ENCODE results near the gene APOBEC3F.

The APOBEC3F gene

DNA sequence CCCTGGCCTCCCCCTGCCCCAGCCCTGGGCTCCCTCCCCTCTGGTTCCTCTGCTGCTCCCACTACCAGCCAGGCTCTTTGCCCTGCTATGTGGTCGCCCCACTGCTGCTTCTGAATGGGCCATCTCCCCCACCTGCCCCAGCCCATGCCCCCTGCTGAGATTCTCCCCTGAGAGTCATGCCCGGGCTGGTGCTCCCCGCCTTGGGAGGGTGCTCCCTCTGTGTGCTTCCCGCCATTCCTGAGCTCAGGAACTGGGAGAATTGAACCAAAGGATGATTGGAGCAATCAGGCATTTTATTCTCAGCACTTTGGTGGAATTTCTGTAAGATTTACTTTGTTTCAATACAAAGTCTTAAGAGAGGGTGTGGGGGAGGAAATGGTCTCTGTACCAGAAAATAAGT lies 12.9 kb upstream of the APOBEC3F start:
- Histone ChIP-seq H3K79me2 (ENCODE audit: insufficient read depth, low read length) (no peaks in the 10 kb centered on the region), H3K27ac (ENCODE audit: low read depth, low read length, poor library complexity, severe bottlenecking) (no peak overlapping the region), H3K4me2 (ENCODE audit: low read length) (no peak overlapping the region), H4K20me1 (ENCODE audit: insufficient read depth, low read length) (no peaks in the 10 kb centered on the region), H3K9me3 (ENCODE audit: low read length) (no peaks in the 10 kb centered on the region), H3K4me1 (ENCODE audit: insufficient read depth, low read length, severe bottlenecking) (no peaks in the 10 kb centered on the region), H2AFZ (ENCODE audit: low read length) (no peak overlapping the region), H3K36me3 (ENCODE audit: insufficient read depth, low read length) (no peaks in the 10 kb centered on the region), H3K4me3 (ENCODE audit: low read depth, low read length, poor library complexity, severe bottlenecking) (no peak overlapping the region), H3K27me3 (ENCODE audit: insufficient read depth, low read length) (no peaks in the 10 kb centered on the region), H3F3A (ENCODE audit: insufficient read depth, low read length) (no peaks in the 10 kb centered on the region), H3K9me2 (ENCODE audit: low read depth, low read length) (no peaks in the 10 kb centered on the region), H3K9ac (ENCODE audit: low read length) (no peak overlapping the region)
- TF ChIP-seq, protein P1, sequence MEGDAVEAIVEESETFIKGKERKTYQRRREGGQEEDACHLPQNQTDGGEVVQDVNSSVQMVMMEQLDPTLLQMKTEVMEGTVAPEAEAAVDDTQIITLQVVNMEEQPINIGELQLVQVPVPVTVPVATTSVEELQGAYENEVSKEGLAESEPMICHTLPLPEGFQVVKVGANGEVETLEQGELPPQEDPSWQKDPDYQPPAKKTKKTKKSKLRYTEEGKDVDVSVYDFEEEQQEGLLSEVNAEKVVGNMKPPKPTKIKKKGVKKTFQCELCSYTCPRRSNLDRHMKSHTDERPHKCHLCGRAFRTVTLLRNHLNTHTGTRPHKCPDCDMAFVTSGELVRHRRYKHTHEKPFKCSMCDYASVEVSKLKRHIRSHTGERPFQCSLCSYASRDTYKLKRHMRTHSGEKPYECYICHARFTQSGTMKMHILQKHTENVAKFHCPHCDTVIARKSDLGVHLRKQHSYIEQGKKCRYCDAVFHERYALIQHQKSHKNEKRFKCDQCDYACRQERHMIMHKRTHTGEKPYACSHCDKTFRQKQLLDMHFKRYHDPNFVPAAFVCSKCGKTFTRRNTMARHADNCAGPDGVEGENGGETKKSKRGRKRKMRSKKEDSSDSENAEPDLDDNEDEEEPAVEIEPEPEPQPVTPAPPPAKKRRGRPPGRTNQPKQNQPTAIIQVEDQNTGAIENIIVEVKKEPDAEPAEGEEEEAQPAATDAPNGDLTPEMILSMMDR (IDR thresholded peaks at IDR 0.05; ENCODE audit: low read length), result no peak
- no peak for TF ChIP-seq EZH2 (IDR thresholded peaks at IDR 0.05; ENCODE audit: borderline replicate concordance, low read length)

DNA sequence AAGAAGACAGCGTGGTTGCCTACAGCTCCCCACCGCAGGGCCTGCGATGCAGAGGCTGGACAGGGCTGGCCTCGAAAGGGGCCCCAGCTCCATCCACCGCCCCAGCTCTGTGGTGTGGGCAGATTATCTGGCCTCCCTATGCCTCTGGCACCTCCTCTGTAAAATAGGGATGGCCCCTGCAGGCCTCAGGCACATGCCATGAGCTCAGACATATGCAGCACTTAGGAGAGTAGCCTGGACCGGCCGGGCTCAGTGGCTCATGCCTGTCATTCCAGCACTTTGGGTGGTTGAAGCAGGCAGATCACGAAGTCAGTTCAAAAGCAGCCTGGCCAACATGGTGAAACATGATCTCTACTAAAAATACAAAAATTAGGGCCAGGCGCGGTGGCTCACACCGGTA lies 12.4 kb upstream of the APOBEC3F start:
- Histone ChIP-seq H3K9ac (ENCODE audit: low read length) (no peak overlapping the region), H2AFZ (ENCODE audit: low read length) (no peak overlapping the region), H3K36me3 (ENCODE audit: insufficient read depth, low read length) (no peaks in the 10 kb centered on the region), H3K27me3 (ENCODE audit: insufficient read depth, low read length) (no peaks in the 10 kb centered on the region), H3K9me3 (ENCODE audit: low read length) (no peaks in the 10 kb centered on the region), H3K4me3 (ENCODE audit: low read depth, low read length, poor library complexity, severe bottlenecking) (no peak overlapping the region), H3K4me1 (ENCODE audit: insufficient read depth, low read length, severe bottlenecking) (no peaks in the 10 kb centered on the region), H3K9me2 (ENCODE audit: low read depth, low read length) (no peaks in the 10 kb centered on the region), H3K79me2 (ENCODE audit: insufficient read depth, low read length) (no peaks in the 10 kb centered on the region), H3F3A (ENCODE audit: insufficient read depth, low read length) (no peaks in the 10 kb centered on the region), H4K20me1 (ENCODE audit: insufficient read depth, low read length) (no peaks in the 10 kb centered on the region), H3K4me2 (ENCODE audit: low read length) (no peak overlapping the region), H3K27ac (ENCODE audit: low read depth, low read length, poor library complexity, severe bottlenecking) (no peak overlapping the region)
- TF ChIP-seq, protein P1 (IDR thresholded peaks at IDR 0.05; ENCODE audit: low read length), result no peak
- TF ChIP-seq EZH2 (IDR thresholded peaks at IDR 0.05; ENCODE audit: borderline replicate concordance, low read length), result no peak

GRCh38 chr22:39029227-39029626 lies 11.4 kb upstream of the APOBEC3F start:
- no peak overlapping the region for H3K4me3 ChIP-seq (ENCODE audit: low read depth, low read length, poor library complexity, severe bottlenecking)
- no peak overlapping the region for H3K4me2 ChIP-seq (ENCODE audit: low read length)
- H3K9me3 ChIP-seq (ENCODE audit: low read length), result no peaks in the 10 kb centered on the region
- no peaks in the 10 kb centered on the region for H3F3A ChIP-seq (ENCODE audit: insufficient read depth, low read length)
- no peak overlapping the region for H2AFZ ChIP-seq (ENCODE audit: low read length)
- no peaks in the 10 kb centered on the region for H3K79me2 ChIP-seq (ENCODE audit: insufficient read depth, low read length)
- no peaks in the 10 kb centered on the region for H3K36me3 ChIP-seq (ENCODE audit: insufficient read depth, low read length)
- H3K9me2 ChIP-seq (ENCODE audit: low read depth, low read length), result no peaks in the 10 kb centered on the region
- H4K20me1 ChIP-seq (ENCODE audit: insufficient read depth, low read length), result no peaks in the 10 kb centered on the region
- no peak overlapping the region for H3K9ac ChIP-seq (ENCODE audit: low read length)
- no peaks in the 10 kb centered on the region for H3K4me1 ChIP-seq (ENCODE audit: insufficient read depth, low read length, severe bottlenecking)
- no peak overlapping the region for H3K27ac ChIP-seq (ENCODE audit: low read depth, low read length, poor library complexity, severe bottlenecking)
- H3K27me3 ChIP-seq (ENCODE audit: insufficient read depth, low read length), result peaks cover 4% of the 10 kb centered on the region; the same call in 1 of the 2 replicates
- TF ChIP-seq, protein P1 (IDR thresholded peaks at IDR 0.05; ENCODE audit: low read length), result no peak
- TF ChIP-seq EZH2 (IDR thresholded peaks at IDR 0.05; ENCODE audit: borderline replicate concordance, low read length), result no peak
